Heart right ventricle (tissue), 16 donors: ENCODE measurements around the gene WFDC8. TPM values are rescaled to one million over a fixed set of nuclear protein-coding genes. Genes with fewer than 3 reads are reported as not detected.

ENCODE experiments used
- ATAC-seq, 8 donors: fragments of 200-7000 bp; cut with Tn5 transposase; one replicate each; pipeline ENCODE4 v1.9.1; 2020; ENCODE audit warnings: mild to moderate bottlenecking in 8 of 8, moderate library complexity in 8 of 8, moderate number of reproducible peaks in 1 of 8
- DNase-seq, 2 donors: peaks; one replicate each; pipeline ENCODE4 v3.0.0-alpha.2; 2020
- H3K27ac ChIP-seq, 10 donors: fragments of 200-600 bp; sonication (generic) in 2 of 10; one replicate each; pipeline versions ENCODE4 v1.5.0 to v1.8.0; 2020 to 2022; ENCODE audit warnings: mild to moderate bottlenecking in 3 of 10
- H3K27me3 ChIP-seq, 7 donors: fragments of 200-600 bp; one replicate each; pipeline ENCODE4 v1.8.0; 2021 to 2022; ENCODE audit warnings: mild to moderate bottlenecking in 2 of 7
- H3K36me3 ChIP-seq, 9 donors: fragments of 200-600 bp; sonication (generic) in 1 of 9; one replicate each; pipeline versions ENCODE4 v1.5.0 to v1.8.0; 2020 to 2022; ENCODE audit warnings: mild to moderate bottlenecking in 2 of 9
- H3K4me1 ChIP-seq, 9 donors: fragments of 200-600 bp; sonication (generic) in 1 of 9; one replicate each; pipeline versions ENCODE4 v1.5.0 to v1.8.0; 2020 to 2022; ENCODE audit warnings: mild to moderate bottlenecking in 4 of 9
- H3K4me3 ChIP-seq, 10 donors: fragments of 200-600 bp; sonication (generic) in 2 of 10; one replicate each; pipeline versions ENCODE4 v1.5.0 to v1.8.0; 2020 to 2022; ENCODE audit warnings: mild to moderate bottlenecking in 7 of 10, moderate library complexity in 2 of 10
- H3K9me3 ChIP-seq, 11 donors: fragments of 200-600 bp in 10 of 11; sonication (generic) in 2 of 11; one replicate each; pipeline versions ENCODE4 v1.5.0 to v1.8.0; 2013 to 2022; ENCODE audit warnings: mild to moderate bottlenecking in 2 of 11, control low read depth in 1 of 11, moderate library complexity in 1 of 11
- CTCF ChIP-seq, 9 donors: fragments of 200-600 bp; sonication (generic) in 2 of 9; IDR thresholded peaks; one replicate each; pipeline versions ENCODE4 v1.5.0 to v1.8.0; 2021 to 2022; ENCODE audit warnings: antibody characterized with exemption in 9 of 9, mild to moderate bottlenecking in 5 of 9, moderate library complexity in 1 of 9
- WGBS, 2 donors: extraction: QIAGEN DNeasy Blood & Tissue Kit; methylation state at CpG; one replicate each; pipeline ENCODE4 v1.1.7; 2013; ENCODE audit warnings: inconsistent platforms in 1 of 2; 5-methylcytosine and 5-hydroxymethylcytosine counted together
- intact Hi-C, 10 donors: fragments of 100-400 bp; cut with DNase I; formaldehyde crosslinking; loops; one replicate each; pipeline versions ENCODE4 v1.11.1 to v1.14.2; 2022
- polyA plus RNA-seq, 2 donors: library from polyadenylated mRNA; stranded (reverse); fragments of 200-250 nt; gene quantifications; one replicate each; pipeline ENCODE4 v1.2.3, GENCODE V29; 2013
- total RNA-seq, 10 donors: library from RNA; stranded (reverse); fragmentation: NEBNext Ultra II Directional in 3 of 10; extraction: Animal tissue kit (Norgen Biotek cat#: 25700) in 3 of 10; gene quantifications; one replicate each; pipeline versions ENCODE4 v1.2.1 to v1.2.4, GENCODE V29; 2021 to 2023
- donor health status: Arrhythmogenic right ventricular cardiomyopathy.
- donor health status: ischemic (EF 13 %, LVEDD 7.1; RV severe dilation, severe dysfunction).
- donor health status: healthy with polysubstance abuse.
- donor health status: DM: no; HTN: yes; CAD: no.
- donor health status: DM: no; HTN: no; CAD: no.
- donor health status: ischemic (EF 25% LVEDD 6.9; RV normal size, moderate dysfunction).
- donor health status: ischemic (EF 25% LVEDD 5.7; RV mildly dilated, moderate dysfunction).
- donor health status: healthy.
- donor health status: DM: yes; HTN: yes; CAD: no.
- donor health status: Ischemic cardiomyopathy.
- donor health status: ischemic (EF 35%, LVEDD 5.7; RV mildly dilated, moderate dysfunction).
- donor health status: nonischemic (EF 11% LVEDD 7.7; RV severe dilation, severe dysfunction).
- donor health status: DM: yes; HTN: yes; CAD: no.
- donor health status: PGD.
- donor health status: ischemic (EF 29% LVEDD 5.4; RV normal size, mild dysfunction).
- donor health status: nonischemic (EF 23%, LVEDD 6.1; RV moderate dilation, normal function).

Gene WFDC8
- total and polyA plus RNA-seq, 12 donors = not detected

- H3K36me3 ChIP-seq = no peaks in the 10 kb centered on the region
- intact Hi-C loops = loop anchor here in 3 of 10 donors (5.0 to 10.0 kb wide), 2 partner anchors 219 to 226 kb away; no protein-coding TSS in a partner anchor
Observed at GRCh38 chr20:45548410-45548809, 30.7 kb downstream of the WFDC8 start.

GRCh38 chr20:45547206-45547770 is 31.8 kb downstream of the WFDC8 start, which contains the start of gene EPPIN:
EPPIN (minus strand) TSS chr20:45547401; CDS start chr20:45547357, 44 bp downstream.
- DNase-seq = no peak

More at GRCh38 chr20:45548410-45548809, 30.7 kb downstream of the WFDC8 start:
- ATAC-seq = no peak
- WGBS, 2 donors = 81 to 84% methylated on average over 7 of the region's 7 CpGs
- Histone ChIP-seq H3K4me1 (no peaks in the 10 kb centered on the region), H3K27ac (no peak overlapping the region), H3K4me3 (no peak overlapping the region), H3K27me3 (peaks cover 0 to 36% (median 18%) of the 10 kb centered on the region in 7 donors), H3K9me3 (peaks cover 0 to 8% (median 0%) of the 10 kb centered on the region in 11 donors)
- DNase-seq = no peak
- no peak for TF ChIP-seq CTCF (IDR thresholded peaks at IDR 0.05)

GRCh38 chr20:45545754-45546453 is 33.2 kb downstream of the WFDC8 start:
- H3K27me3 ChIP-seq = peaks cover 0 to 47% (median 23%) of the 10 kb centered on the region in 7 donors
- ATAC-seq (no peak), DNase-seq (no peak)
- intact Hi-C loops = loop anchor here in 3 of 10 donors (5.0 to 10.0 kb wide), 2 partner anchors 221 to 229 kb away; no protein-coding TSS in a partner anchor
- no peak overlapping the region for H3K4me3 ChIP-seq
- H3K9me3 ChIP-seq = peaks cover 0 to 4% (median 0%) of the 10 kb centered on the region in 11 donors
- peak in 6 of 9 donors; percentile 24 to 48 (median 32) for TF ChIP-seq CTCF (IDR thresholded peaks at IDR 0.05)
- H3K36me3 ChIP-seq = no peaks in the 10 kb centered on the region
- H3K4me1 ChIP-seq = no peaks in the 10 kb centered on the region
- 11 to 23% methylated on average over 5 of the region's 5 CpGs for WGBS, 2 donors
- no peak overlapping the region for H3K27ac ChIP-seq

More at GRCh38 chr20:45547206-45547770, 31.8 kb downstream of the WFDC8 start, which contains the start of gene EPPIN:
- no peaks in the 10 kb centered on the region for H3K4me1 ChIP-seq
- no peak within 1 kb of the TSS for H3K27ac ChIP-seq
- H3K27me3 ChIP-seq = peaks cover 0 to 36% (median 20%) of the 10 kb centered on the region in 7 donors
- H3K9me3 ChIP-seq = peaks cover 0 to 8% (median 0%) of the 10 kb centered on the region in 11 donors
- H3K36me3 ChIP-seq = no peaks in the 10 kb centered on the region
- ATAC-seq = no peak
- WGBS, 2 donors = 79 to 83% methylated on average over 6 of the region's 6 CpGs
- intact Hi-C loops = loop anchor here in 3 of 10 donors (5.0 to 10.0 kb wide), 2 partner anchors 220 to 228 kb away; no protein-coding TSS in a partner anchor
- no peak for TF ChIP-seq CTCF (IDR thresholded peaks at IDR 0.05)
- no peak within 1 kb of the TSS for H3K4me3 ChIP-seq

GRCh38 chr20:45545351-45545750 is 33.7 kb downstream of the WFDC8 start:
- H3K36me3 ChIP-seq = no peaks in the 10 kb centered on the region
- intact Hi-C loops = loop anchor here in 3 of 10 donors (5.0 to 10.0 kb wide), 2 partner anchors 222 to 229 kb away; no protein-coding TSS in a partner anchor
- ATAC-seq (no peak), DNase-seq (no peak)
- no peak for TF ChIP-seq CTCF (IDR thresholded peaks at IDR 0.05)
- H3K27me3 ChIP-seq = peaks cover 0 to 51% (median 24%) of the 10 kb centered on the region in 7 donors
- H3K9me3 ChIP-seq = no peaks in the 10 kb centered on the region
- 73 to 82% methylated on average over 3 of the region's 3 CpGs for WGBS, 2 donors
- no peak overlapping the region for H3K4me3 ChIP-seq
- no peak overlapping the region for H3K27ac ChIP-seq
- no peaks in the 10 kb centered on the region for H3K4me1 ChIP-seq
